ENCODE measurements around the gene MFSD2A.

DNA sequence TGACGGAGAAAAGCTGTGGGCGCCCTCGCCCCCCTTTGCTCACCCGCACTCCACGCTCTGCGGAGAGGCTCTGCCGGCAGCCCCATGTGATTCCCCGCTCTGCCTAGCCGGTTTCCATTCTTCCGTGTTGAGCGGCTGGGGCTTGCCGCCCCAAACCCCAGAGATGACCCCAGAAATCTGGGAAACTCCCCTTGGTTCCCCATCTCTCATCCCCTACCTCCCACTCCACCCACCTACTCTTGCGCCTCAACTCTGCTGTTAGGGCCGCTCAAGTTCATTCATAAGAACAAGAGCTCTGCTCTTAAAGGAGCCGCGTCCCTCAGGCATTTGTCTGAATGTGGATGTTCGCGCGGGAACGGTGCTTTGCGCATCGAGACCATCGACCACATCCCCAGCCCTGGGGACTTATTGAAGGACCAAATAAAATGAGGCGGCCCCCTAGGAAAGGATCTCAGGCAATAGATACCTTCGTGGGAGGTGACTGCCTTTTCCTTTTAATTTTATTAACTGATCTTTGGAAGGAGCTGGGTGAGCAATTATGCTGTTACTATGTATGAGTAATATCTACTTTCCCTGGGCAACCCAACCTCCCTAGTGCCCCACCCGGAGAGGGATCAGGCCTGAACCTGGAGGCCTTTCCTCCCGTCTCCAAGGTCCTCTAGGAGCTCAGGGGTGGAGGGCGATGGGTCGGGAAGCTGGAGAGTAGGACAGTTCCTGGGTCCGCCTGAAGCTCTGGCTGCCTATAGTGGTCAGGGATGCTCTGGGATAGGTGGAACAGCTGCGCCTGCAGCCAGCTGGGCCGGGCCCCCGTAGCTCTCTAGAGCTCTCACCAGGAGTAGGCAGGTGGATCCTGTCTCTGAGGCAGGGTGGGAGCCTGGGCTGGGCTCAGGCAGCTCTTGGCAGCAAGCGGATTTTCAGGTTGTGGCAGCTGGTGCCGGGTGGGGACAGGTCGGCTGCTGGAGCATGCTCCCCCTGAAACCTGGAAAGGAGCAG is 898 bp downstream of the MFSD2A start:
- TF ChIP-seq CTCF (IDR thresholded peaks at IDR 0.05; ENCODE audit: insufficient read depth, low read depth, low read length) (no peak), EZH2 (IDR thresholded peaks at IDR 0.05; ENCODE audit: insufficient read depth, low read length) (no peak)

Data from astrocyte (in vitro differentiated cells and primary cell).